SW480 (cell line): ENCODE data around the gene PFDN6.
A peak's percentile ranks its signal among the peaks of the same experiment; 100 is the strongest.

Experiments used
- DNase-seq: peaks from one replicate; pipeline ENCODE4 v3.0.0-alpha.2; 2016; ENCODE audit warnings: low spot score

PFDN6 gene

GRCh38 chr6:33317419-33317668 lies 27.9 kb downstream of the PFDN6 start:
- no peak for DNase-seq

- peak; percentile 97 for DNase-seq
Observed at GRCh38 chr6:33317669-33318425, 28.4 kb downstream of the PFDN6 start, which contains the start of gene ZBTB22. Gene ZBTB22 (minus strand): TSS chr6:33317744. CDS start chr6:33316916, 828 bp downstream.

GRCh38 chr6:33318426-33319073 lies 29.1 kb downstream of the PFDN6 start:
- DNase-seq: no peak

DNA sequence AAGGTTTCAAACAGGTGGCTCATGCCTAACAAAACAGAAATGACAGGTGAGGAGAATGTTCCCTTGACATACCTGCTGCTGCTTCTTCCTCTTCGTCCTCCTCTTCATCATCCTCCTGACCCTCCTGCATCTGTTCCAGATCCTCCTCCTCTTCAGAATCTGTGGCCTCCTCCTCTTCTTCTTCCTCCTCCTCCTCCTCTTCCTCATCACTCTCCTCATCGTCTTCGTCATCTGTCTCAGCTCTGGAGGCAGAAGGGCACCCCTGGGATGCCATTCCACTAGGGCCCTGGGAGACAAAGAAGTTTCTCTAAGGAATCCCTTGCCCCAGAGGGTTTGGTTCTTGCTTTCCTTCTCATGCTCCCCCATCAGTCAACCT lies 30.5 kb downstream of the PFDN6 start:
- DNase-seq: no peak

DNA sequence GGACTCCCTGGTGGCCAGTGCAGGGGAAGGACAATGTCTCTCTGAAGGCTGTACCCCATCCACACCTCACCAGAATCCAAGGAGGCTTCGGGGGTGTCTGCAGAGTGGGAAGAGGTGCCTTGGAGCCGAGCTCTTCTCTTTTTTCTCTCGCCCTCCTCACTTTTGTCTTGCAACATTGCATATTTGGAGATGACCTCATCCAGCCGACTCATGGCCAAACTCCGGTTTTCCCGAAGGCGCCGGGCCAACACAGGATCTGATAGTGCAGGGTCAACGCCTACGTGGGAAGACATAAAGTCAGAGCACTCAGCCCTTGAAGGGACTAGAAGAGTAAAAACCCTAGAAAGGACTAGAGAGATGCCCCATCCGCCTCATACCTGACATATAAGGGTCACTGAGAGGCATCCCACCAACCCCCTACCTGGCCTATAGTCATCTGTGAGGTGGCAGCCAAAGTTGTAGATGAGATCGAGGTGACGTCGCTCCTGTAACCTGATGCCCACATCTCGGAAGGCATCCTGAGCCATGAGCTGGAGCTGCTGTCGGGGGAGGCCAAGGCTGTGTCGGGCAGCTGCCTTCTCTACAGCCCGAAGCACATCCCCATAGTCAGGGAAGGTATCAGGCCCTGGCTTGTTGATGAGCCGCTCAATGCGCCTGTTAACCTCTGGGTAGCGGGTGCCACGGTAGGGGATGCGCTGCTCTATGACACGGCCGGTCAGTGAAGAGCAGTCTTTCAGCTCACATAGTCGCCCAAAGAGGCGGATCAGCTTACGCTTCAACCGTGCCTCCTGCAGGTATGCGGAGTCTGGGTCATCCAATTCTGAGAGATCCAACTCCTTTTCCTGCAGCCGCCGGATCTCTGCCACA lies 31.1 kb downstream of the PFDN6 start:
- DNase-seq: no peak

GRCh38 chr6:33321227-33321626 lies 31.8 kb downstream of the PFDN6 start:
- DNase-seq: no peak

GRCh38 chr6:33323623-33323948 lies 34.2 kb downstream of the PFDN6 start:
- DNase-seq: no peak

- DNase-seq: no peak
Observed at GRCh38 chr6:33324125-33324524, 34.7 kb downstream of the PFDN6 start.

DNA sequence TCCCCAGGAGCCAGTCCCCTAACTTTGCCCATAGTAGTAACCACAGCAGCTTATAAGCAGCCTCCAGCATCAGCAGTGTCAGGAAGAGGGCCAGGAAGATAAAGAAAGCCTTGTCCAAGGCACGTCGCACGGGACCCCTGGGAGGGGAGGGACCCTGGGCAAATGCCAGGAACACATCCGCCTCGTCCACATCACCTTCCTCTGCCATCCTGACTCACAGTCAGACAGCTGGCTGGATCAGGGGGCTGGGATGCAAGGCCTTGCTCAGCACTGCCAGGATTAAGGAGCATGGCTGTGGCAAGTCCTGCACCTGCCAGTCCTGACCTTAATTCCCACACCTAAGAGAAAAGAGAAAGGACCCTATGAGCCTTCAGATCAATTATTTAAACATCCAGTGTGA lies 39.7 kb downstream of the PFDN6 start:
- no peak for DNase-seq

DNA sequence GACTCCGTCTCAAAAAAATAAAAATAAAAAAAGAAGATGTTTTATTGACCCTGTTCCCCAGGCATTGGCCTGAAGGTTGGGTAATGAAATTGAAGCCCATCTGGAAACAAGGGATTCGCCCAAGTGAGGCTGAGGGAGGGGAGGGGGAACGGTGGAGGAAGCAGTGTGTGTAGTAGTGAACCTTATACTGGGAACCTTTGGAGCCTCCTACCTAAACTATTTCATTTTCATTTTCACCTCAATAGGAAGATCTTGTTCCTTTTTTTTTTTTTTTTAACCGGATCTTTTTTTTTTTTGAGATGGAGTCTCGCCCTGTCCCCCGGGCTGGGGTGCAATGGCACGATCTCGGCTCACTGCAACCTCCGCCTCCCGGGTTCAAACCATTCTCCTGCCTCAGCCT lies 41.3 kb downstream of the PFDN6 start:
- DNase-seq: no peak

GRCh38 chr6:33333666-33334065 lies 44.3 kb downstream of the PFDN6 start:
- no peak for DNase-seq

GRCh38 chr6:33335916-33336315 lies 46.5 kb downstream of the PFDN6 start:
- DNase-seq: no peak

DNA sequence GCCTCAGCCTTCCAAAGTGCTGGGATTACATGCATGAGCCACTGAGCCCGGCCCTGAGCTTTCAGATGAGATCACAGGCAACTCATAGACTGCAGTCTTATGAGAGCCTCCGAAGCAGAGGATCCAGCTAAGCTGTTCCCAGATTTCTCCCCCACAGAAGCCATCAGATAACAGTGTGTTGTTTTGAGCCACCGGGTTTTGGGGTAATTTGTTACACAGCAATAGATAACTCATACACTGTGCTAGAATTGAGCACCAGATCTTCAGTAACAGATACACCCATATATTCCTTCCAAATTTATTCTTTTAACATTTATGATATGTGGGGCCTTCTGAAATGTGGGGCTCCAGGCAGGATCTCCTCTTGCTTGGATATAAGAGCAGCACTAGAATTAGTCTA lies 47.1 kb downstream of the PFDN6 start:
- no peak for DNase-seq

GRCh38 chr6:33339193-33339592 lies 49.8 kb downstream of the PFDN6 start:
- no peak for DNase-seq
